Brain microvascular endothelial cell (primary cell): ENCODE data around the gene CD2BP2.

ENCODE experiments used
- DNase-seq: peaks from one replicate; pipeline ENCODE4 v3.0.0-alpha.2; 2020
- H3K27ac ChIP-seq: fragments of 250-450 bp; sonication (Bioruptor Pico); 2 replicates; pipeline ENCODE4 v1.5.1; 2020; ENCODE audit warnings: mild to moderate bottlenecking, moderate library complexity
- H3K27me3 ChIP-seq: fragments of 250-450 bp; sonication (Bioruptor Pico); replicated peaks from 2 replicates; pipeline ENCODE4 v1.5.1; 2020; ENCODE audit warnings: mild to moderate bottlenecking
- H3K36me3 ChIP-seq: fragments of 250-450 bp; sonication (Bioruptor Pico); replicated peaks from 2 replicates; pipeline ENCODE4 v1.5.1; 2020; ENCODE audit warnings: mild to moderate bottlenecking
- H3K4me3 ChIP-seq: 2 replicates; pipeline ENCODE4 v1.5.1; 2011; ENCODE audit warnings: low read depth, mild to moderate bottlenecking, control low read depth, low read length, moderate library complexity
- in situ Hi-C: cut with HindIII; loops from 2 replicates; pipeline ENCODE4 v1.10.0; 2017; ENCODE audit warnings: low sequenced_read_pairs, low pct_ligation_motif_present
- TF ChIP-seq, protein P1 (sequence below): IDR thresholded peaks from 2 replicates; pipeline ENCODE4 v1.5.1; 2011; ENCODE audit warnings: low read depth, mild to moderate bottlenecking, moderate library complexity, low read length, control low read depth, inconsistent platforms; ENCODE audit errors: missing control alignments

CD2BP2 gene

DNA sequence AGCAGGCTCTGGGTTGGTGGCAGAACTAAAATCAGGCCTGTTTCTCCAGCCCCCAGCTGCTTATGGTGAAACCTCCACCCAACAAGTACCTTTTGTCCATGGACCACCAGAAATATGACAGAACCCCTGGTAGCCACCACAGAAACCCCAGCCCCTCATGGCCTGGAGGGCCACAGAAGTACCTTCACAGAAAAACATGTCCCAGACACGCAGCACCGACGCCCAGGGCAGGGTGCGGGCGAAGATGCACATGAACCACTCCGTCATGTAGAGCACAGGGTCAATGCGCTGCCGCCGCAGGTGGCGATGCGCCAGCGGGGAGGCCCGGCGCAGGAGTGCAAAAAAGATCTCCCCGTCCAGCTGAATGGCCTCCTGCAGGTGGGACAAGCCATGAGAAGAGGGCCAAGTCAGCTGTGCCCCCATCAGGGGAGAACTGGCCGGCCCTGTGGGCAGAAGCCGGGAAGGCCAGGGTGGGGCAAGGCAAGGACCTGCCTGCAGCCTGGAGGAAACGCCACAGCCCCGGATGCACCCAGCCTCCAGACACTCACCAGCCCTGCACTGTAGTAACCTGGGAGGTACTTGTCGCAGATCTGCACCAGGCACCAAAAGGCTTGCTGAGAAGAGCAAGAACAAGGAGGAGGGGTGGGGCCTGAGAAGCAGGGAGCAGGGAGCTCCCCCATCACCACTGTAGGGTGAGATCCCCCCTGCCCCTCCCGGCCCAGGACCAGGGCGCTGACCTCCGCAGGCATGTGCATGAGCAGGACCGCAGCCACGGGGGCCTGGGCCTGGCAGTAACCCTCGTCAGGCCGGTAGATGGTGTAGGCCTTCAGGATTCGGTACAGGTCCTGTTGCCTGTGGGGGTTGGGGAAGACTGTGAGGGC is 4.1 kb upstream of the CD2BP2 start:
- Histone ChIP-seq H3K36me3 (peaks cover 40% of the 10 kb centered on the region), H3K27me3 (no peaks in the 10 kb centered on the region), H3K4me3 (no peak overlapping the region), H3K27ac (no peak overlapping the region)
- in situ Hi-C loops = no loop called here
- TF ChIP-seq, protein P1, sequence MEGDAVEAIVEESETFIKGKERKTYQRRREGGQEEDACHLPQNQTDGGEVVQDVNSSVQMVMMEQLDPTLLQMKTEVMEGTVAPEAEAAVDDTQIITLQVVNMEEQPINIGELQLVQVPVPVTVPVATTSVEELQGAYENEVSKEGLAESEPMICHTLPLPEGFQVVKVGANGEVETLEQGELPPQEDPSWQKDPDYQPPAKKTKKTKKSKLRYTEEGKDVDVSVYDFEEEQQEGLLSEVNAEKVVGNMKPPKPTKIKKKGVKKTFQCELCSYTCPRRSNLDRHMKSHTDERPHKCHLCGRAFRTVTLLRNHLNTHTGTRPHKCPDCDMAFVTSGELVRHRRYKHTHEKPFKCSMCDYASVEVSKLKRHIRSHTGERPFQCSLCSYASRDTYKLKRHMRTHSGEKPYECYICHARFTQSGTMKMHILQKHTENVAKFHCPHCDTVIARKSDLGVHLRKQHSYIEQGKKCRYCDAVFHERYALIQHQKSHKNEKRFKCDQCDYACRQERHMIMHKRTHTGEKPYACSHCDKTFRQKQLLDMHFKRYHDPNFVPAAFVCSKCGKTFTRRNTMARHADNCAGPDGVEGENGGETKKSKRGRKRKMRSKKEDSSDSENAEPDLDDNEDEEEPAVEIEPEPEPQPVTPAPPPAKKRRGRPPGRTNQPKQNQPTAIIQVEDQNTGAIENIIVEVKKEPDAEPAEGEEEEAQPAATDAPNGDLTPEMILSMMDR = no peak
- DNase-seq = no peak

- no peak overlapping the region for H3K4me3 ChIP-seq
- no peaks in the 10 kb centered on the region for H3K27me3 ChIP-seq
- TF ChIP-seq, protein P1 = no peak
- in situ Hi-C loops = no loop called here
- H3K27ac ChIP-seq = no peak overlapping the region
- H3K36me3 ChIP-seq = peaks cover 43% of the 10 kb centered on the region
- no peak for DNase-seq
Observed at GRCh38 chr16:30358577-30358936, 3.4 kb upstream of the CD2BP2 start.

DNA sequence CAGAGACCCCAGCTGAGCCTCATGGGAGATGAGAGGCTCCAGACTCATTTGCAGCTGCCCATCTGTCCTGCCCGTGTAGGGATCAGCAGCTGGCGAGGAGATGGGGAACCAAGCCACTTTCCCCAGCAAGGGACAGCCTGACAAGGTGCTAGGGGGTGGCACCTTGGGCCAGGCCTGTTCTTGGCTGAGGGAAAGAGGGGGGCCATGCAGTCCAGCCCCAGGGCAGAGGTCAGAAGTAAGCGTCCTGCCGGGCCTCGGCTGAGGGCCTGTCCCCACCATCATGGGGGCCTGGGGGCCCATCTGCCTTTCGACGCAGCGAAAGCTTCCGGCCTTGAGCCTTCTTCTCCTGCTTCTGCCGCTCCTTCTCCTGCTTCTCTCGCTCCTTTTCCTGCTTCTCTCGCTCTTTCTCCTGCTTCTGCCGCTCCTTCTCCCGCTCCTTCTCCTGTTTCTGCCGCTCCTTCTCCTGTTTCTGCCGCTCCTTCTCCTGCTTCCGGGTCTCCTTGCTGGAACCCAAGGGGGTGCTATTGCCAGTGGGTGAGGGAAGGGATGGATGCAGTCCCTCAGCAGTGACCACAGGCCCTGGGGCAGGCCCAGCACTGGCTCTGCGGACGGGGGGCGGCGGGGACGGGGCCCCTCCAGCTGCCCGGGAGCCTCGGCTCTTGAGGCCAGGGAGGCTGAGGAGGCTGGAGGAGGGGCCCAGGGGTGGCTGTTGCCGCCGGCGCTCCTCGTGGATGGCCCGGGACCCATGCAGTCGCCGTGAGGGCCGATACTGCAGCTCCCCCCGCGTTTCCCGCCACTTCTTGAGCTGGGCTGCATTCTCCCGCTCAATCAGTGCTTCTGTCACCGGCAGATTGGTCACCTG is 2.8 kb upstream of the CD2BP2 start:
- no peak overlapping the region for H3K4me3 ChIP-seq
- H3K36me3 ChIP-seq = peaks cover 45% of the 10 kb centered on the region
- H3K27ac ChIP-seq = no peak overlapping the region
- in situ Hi-C loops = no loop called here
- TF ChIP-seq, protein P1 = no peak
- H3K27me3 ChIP-seq = no peaks in the 10 kb centered on the region
- DNase-seq = no peak

DNA sequence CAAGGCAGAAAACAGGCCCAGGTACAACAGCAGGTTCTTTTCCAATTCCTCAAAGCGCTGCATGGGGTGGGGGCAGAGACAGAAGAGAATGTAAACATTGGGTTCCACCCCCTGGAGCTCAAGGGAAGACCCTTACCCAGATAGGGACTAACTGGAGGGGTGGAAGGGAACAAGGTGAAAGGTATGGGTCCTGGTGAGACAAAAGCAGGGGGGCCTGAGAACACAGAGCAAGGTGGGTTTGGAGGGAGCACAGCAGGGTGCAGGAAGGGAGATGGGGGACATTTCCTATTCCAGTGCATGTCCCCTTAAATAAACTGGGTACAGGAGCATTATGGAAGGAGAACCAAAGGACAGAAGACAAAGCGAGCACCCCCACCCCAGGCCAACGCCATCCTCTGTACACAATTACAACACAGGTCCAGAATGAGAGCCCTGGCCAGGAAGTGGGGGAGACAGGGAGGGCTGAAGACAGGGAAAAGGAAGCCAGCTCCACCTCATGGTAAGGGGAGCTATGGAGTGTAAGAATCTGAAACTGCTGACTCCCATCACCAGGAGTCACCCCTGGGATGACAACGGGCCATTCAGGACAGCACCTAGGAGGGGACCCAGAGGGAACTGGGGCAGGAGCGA is 2.1 kb upstream of the CD2BP2 start:
- DNase-seq = no peak
- TF ChIP-seq, protein P1 = no peak
- H3K27me3 ChIP-seq = no peaks in the 10 kb centered on the region
- in situ Hi-C loops = no loop called here
- H3K36me3 ChIP-seq = peaks cover 53% of the 10 kb centered on the region
- H3K27ac ChIP-seq = no peak overlapping the region
- H3K4me3 ChIP-seq = no peak overlapping the region

DNA sequence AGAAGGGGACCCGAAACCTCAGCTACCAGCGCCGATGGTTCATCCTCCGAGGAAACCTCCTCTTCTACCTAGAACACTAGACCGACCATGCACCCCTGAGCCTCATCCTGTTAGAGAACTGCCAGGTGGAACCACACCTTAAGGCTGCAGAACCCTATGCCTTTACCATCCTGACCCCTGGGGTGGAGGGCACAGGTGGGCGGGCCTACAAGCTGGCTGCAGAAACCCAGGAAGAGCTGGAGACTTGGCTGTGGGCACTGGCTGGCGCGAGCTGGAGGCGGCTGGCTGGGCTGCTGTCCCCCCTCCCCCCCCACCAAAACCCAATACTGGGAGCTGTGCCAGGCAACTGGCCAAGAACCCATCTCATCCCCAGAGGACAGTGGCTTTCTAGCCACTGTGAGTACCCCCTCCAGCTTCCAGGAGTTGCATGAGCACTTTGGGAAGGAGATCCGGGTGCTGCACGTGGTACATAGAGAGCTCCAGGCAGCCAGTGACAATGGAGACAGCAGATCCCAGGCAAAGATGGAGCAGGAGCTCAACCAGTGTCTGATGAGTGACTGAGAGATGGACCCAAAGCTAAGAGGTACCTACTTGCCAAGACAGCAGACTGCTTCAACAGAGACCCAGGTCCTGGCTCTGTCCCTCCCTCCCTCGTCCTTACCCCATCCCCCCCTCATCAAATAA is 1.4 kb upstream of the CD2BP2 start:
- Histone ChIP-seq H3K36me3 (peaks cover 59% of the 10 kb centered on the region), H3K27ac (no peak overlapping the region), H3K27me3 (no peaks in the 10 kb centered on the region), H3K4me3 (no peak overlapping the region)
- no peak for DNase-seq
- in situ Hi-C loops = no loop called here
- TF ChIP-seq, protein P1 = no peak
